Ishikawa (cell line): ENCODE results near the gene SLC9A9.

Experiments used
- CEBPB ChIP-seq: IDR thresholded peaks from 2 replicates; pipeline ENCODE4 v1.6.1; 2012
- CREB1 ChIP-seq: IDR thresholded peaks from 2 replicates; pipeline ENCODE4 v1.6.1; 2012; ENCODE audit warnings: low read depth
- EGR1 ChIP-seq: IDR thresholded peaks from 2 replicates; pipeline ENCODE4 v1.6.1; 2012
- EP300 ChIP-seq: IDR thresholded peaks from 2 replicates; pipeline ENCODE4 v1.6.1; 2012; ENCODE audit warnings: borderline replicate concordance
- FOXM1 ChIP-seq: IDR thresholded peaks from 2 replicates; pipeline ENCODE4 v1.6.1; 2012; ENCODE audit warnings: low read depth, borderline replicate concordance
- NFIC ChIP-seq: IDR thresholded peaks from 2 replicates; pipeline ENCODE4 v1.6.1; 2012
- RAD21 ChIP-seq: IDR thresholded peaks from 2 replicates; pipeline ENCODE4 v1.6.1; 2012; ENCODE audit warnings: low read depth
- TAF1 ChIP-seq: IDR thresholded peaks from 2 replicates; pipeline ENCODE4 v1.6.1; 2012; ENCODE audit warnings: low read depth, mild to moderate bottlenecking
- TCF12 ChIP-seq: IDR thresholded peaks from 2 replicates; pipeline ENCODE4 v1.6.1; 2012; ENCODE audit warnings: low read depth
- TEAD4 ChIP-seq: IDR thresholded peaks from 2 replicates; pipeline ENCODE4 v1.6.1; 2012
- YY1 ChIP-seq: IDR thresholded peaks from 2 replicates; pipeline ENCODE4 v1.6.1; 2012; ENCODE audit warnings: low read depth
- ZBTB7A ChIP-seq: IDR thresholded peaks from 2 replicates; pipeline ENCODE4 v1.6.1; 2012; ENCODE audit warnings: low read depth
- TF ChIP-seq, protein P1 (sequence below): IDR thresholded peaks from 2 replicates; pipeline ENCODE4 v1.6.1; 2012; ENCODE audit warnings: low read depth, mild to moderate bottlenecking
- TF ChIP-seq, protein P2 (sequence below): IDR thresholded peaks from 2 replicates; pipeline ENCODE4 v1.6.1; 2012
- TF ChIP-seq, protein P3 (sequence below): IDR thresholded peaks from 2 replicates; pipeline ENCODE4 v1.6.1; 2012

SLC9A9 gene

DNA sequence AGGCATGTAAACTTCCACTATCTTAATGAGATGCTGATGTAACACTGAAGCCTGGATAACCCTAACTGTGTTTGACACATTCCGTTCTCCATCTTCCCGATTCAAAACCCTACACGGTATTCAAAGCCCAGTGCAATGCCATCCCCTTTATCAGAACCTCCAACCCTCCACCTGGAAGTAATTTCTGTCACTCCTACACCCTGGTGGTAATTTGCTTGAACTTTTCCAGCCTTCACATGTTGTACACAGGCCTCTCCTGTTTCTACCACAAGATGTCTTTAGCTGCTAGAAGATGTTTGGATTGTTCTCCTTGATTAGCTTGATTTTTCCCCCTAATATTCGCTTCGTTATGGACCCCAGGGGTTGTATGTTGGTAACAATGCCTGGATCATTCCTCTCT is 519.8 kb downstream of the SLC9A9 start:
- TF ChIP-seq TAF1 (no peak), CREB1 (no peak), TCF12 (no peak), ZBTB7A (no peak), CEBPB (no peak), RAD21 (no peak), FOXM1 (no peak), EP300 (no peak), YY1 (no peak), TEAD4 (no peak), EGR1 (no peak), NFIC (no peak)
- TF ChIP-seq, protein P1, sequence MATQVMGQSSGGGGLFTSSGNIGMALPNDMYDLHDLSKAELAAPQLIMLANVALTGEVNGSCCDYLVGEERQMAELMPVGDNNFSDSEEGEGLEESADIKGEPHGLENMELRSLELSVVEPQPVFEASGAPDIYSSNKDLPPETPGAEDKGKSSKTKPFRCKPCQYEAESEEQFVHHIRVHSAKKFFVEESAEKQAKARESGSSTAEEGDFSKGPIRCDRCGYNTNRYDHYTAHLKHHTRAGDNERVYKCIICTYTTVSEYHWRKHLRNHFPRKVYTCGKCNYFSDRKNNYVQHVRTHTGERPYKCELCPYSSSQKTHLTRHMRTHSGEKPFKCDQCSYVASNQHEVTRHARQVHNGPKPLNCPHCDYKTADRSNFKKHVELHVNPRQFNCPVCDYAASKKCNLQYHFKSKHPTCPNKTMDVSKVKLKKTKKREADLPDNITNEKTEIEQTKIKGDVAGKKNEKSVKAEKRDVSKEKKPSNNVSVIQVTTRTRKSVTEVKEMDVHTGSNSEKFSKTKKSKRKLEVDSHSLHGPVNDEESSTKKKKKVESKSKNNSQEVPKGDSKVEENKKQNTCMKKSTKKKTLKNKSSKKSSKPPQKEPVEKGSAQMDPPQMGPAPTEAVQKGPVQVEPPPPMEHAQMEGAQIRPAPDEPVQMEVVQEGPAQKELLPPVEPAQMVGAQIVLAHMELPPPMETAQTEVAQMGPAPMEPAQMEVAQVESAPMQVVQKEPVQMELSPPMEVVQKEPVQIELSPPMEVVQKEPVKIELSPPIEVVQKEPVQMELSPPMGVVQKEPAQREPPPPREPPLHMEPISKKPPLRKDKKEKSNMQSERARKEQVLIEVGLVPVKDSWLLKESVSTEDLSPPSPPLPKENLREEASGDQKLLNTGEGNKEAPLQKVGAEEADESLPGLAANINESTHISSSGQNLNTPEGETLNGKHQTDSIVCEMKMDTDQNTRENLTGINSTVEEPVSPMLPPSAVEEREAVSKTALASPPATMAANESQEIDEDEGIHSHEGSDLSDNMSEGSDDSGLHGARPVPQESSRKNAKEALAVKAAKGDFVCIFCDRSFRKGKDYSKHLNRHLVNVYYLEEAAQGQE = no peak
- TF ChIP-seq, protein P2, sequence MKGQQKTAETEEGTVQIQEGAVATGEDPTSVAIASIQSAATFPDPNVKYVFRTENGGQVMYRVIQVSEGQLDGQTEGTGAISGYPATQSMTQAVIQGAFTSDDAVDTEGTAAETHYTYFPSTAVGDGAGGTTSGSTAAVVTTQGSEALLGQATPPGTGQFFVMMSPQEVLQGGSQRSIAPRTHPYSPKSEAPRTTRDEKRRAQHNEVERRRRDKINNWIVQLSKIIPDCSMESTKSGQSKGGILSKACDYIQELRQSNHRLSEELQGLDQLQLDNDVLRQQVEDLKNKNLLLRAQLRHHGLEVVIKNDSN = no peak
- TF ChIP-seq, protein P3, sequence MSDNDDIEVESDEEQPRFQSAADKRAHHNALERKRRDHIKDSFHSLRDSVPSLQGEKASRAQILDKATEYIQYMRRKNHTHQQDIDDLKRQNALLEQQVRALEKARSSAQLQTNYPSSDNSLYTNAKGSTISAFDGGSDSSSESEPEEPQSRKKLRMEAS = no peak

DNA sequence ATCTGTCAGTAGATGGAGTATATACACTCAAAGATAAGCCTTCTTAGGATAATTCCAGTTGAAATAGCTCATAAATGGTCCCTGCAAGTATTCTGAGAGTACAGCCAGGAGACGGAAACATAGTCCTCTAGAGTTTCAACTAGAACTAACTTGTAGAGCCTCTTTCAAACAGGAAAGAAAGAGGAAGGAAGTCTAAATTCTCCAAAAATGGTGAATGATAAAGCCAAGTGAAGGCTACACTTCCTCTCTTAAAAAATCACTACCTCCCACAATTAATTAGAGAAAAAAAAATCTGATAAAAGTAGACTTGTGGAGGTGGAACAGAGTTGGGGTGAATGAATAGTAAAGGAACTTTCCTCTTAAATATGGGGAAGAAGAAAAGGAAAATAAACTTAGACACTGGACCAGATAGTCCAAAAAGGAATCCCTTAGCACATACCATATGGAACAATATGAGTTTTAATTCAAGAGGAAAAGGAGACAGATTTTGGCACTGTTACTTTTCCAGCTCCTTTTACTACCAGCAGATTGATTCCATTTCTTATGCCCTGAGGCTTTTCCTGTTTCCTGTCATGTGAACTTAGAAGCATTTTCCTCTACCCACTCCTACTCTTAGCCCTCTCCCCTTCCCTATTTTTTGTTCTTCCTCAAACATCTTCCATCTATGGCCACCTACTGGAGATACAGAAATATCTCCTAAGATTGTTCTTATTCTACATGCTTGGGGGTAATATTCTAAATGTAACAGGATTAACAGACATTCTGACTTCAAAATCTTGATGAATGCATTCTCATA is 521.1 kb downstream of the SLC9A9 start:
- TF ChIP-seq CREB1 (no peak), TCF12 (no peak), YY1 (no peak), RAD21 (no peak), EP300 (no peak), ZBTB7A (no peak), TAF1 (no peak), FOXM1 (no peak), NFIC (no peak), TEAD4 (no peak), CEBPB (no peak), EGR1 (no peak)
- TF ChIP-seq, protein P2 = no peak
- TF ChIP-seq, protein P3 = no peak
- TF ChIP-seq, protein P1 = no peak

DNA sequence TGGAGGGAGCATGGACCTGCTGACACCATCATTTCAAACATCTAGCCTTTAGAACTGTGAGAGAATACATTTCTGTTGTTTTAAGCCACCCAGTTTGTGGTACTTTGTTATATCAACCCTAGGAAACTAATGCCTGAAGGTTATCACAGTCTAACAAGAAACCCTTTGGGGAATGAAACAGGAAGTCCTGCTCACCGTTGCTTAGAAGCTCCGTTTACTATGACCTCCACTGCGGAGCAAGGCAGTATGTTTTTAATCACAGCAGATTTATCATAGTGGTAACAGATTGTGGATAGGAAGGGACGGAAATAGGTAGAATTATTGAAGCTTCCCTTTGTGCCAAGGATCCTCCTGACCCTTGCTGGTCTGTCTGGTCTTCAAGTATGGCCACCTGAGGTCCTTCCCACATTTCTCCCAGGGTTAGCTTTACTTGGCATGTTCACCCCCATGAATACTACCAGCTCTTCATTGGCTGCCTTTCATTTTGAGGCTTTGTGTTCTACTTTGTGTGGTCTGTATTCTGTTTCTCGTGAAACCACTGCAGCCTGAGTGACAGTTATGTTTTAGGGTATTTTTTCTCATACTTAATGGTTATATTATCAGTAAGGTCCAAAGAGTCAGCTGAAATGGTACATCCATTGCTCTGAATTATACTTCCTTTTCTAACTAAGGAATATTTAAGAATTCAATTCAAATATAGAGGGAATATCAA is 527.1 kb downstream of the SLC9A9 start:
- TF ChIP-seq TCF12 = no peak
- TF ChIP-seq, protein P1 = no peak
- TF ChIP-seq YY1 = no peak
- TF ChIP-seq, protein P3 = no peak
- no peak for TF ChIP-seq EGR1
- TF ChIP-seq RAD21 = no peak
- TF ChIP-seq ZBTB7A = no peak
- TF ChIP-seq EP300 = no peak
- TF ChIP-seq TAF1 = no peak
- TF ChIP-seq CREB1 = no peak
- no peak for TF ChIP-seq FOXM1
- TF ChIP-seq NFIC = no peak
- no peak for TF ChIP-seq CEBPB
- TF ChIP-seq, protein P2 = no peak
- TF ChIP-seq TEAD4 = no peak
